ENCODE measurements around the gene B4GALT3.

Gene B4GALT3

GRCh38 chr1:161190962-161191521 is 13.7 kb upstream of the B4GALT3 start:
- TF ChIP-seq CTCF (IDR thresholded peaks at IDR 0.05; ENCODE audit: low read depth, low read length) = no peak
- no peak overlapping the region for H3K4me3 ChIP-seq (ENCODE audit: low read depth, low read length)

- TF ChIP-seq CTCF (IDR thresholded peaks at IDR 0.05; ENCODE audit: low read depth, low read length) = no peak
- H3K4me3 ChIP-seq (ENCODE audit: low read depth, low read length) = no peak overlapping the region
These were observed 11.7 kb upstream of the B4GALT3 start for GRCh38 chr1:161189036-161189435.

- no peak for TF ChIP-seq CTCF (IDR thresholded peaks at IDR 0.05; ENCODE audit: low read depth, low read length)
These were observed 11.1 kb upstream of the B4GALT3 start for GRCh38 chr1:161188381-161188780.

GRCh38 chr1:161187311-161187710 is 10.0 kb upstream of the B4GALT3 start:
- TF ChIP-seq CTCF (IDR thresholded peaks at IDR 0.05; ENCODE audit: low read depth, low read length) = no peak
- no peak overlapping the region for H3K4me3 ChIP-seq (ENCODE audit: low read depth, low read length)

More at GRCh38 chr1:161188381-161188780, 11.1 kb upstream of the B4GALT3 start:
- no peak overlapping the region for H3K4me3 ChIP-seq (ENCODE audit: low read depth, low read length)

- no peak overlapping the region for H3K4me3 ChIP-seq (ENCODE audit: low read depth, low read length)
- TF ChIP-seq CTCF (IDR thresholded peaks at IDR 0.05; ENCODE audit: low read depth, low read length) = no peak
These were observed 8.5 kb upstream of the B4GALT3 start for GRCh38 chr1:161185732-161186311.

GRCh38 chr1:161185282-161185682 is 8.0 kb upstream of the B4GALT3 start:
- no peak for TF ChIP-seq CTCF (IDR thresholded peaks at IDR 0.05; ENCODE audit: low read depth, low read length)
- H3K4me3 ChIP-seq (ENCODE audit: low read depth, low read length) = no peak overlapping the region

- H3K4me3 ChIP-seq (ENCODE audit: low read depth, low read length) = no peak overlapping the region
These were observed 4.9 kb upstream of the B4GALT3 start for GRCh38 chr1:161182214-161182613.

More at GRCh38 chr1:161182214-161182613, 4.9 kb upstream of the B4GALT3 start:
- no peak for TF ChIP-seq CTCF (IDR thresholded peaks at IDR 0.05; ENCODE audit: low read depth, low read length)

All from WI38 (cell line).